HepG2 (cell line): ENCODE results near the gene DCAKD. TPM values are rescaled to one million over a fixed set of nuclear protein-coding genes. Genes with fewer than 3 reads are reported as not detected.

ENCODE experiments used
- ATF1 ChIP-seq: IDR thresholded peaks from 2 replicates; pipeline ENCODE4 v1.6.1; 2016; ENCODE audit warnings: mild to moderate bottlenecking, control low read depth
- BHLHE40 ChIP-seq: IDR thresholded peaks from 2 replicates; pipeline ENCODE4 v1.6.1; 2011; ENCODE audit warnings: low read length, improper control_type of control experiment
- DMAP1 ChIP-seq: IDR thresholded peaks from 2 replicates; pipeline ENCODE4 v1.6.1; 2016
- EHMT2 ChIP-seq: fragments of 200-600 bp; sonication (generic); IDR thresholded peaks from 2 replicates; pipeline ENCODE4 v1.7.0; 2017; ENCODE audit warnings: antibody characterized with exemption, low read depth, low read length, borderline replicate concordance
- ETV6 ChIP-seq: sonication (generic); formaldehyde crosslinking; conservative IDR thresholded peaks from 2 replicates; pipeline ENCODE4 v1.4.0; 2020; ENCODE audit warnings: missing genetic modification reagents
- HOXA3 ChIP-seq: sonication (generic); formaldehyde crosslinking; IDR thresholded peaks from 2 replicates; pipeline ENCODE4 v1.5.0; 2020; ENCODE audit warnings: missing genetic modification reagents
- ISL2 ChIP-seq: sonication (generic); formaldehyde crosslinking; IDR thresholded peaks from 2 replicates; pipeline ENCODE4 v1.5.0; 2020; ENCODE audit warnings: missing genetic modification reagents
- KLF11 ChIP-seq: IDR thresholded peaks from 2 replicates; pipeline ENCODE4 v1.6.1; 2016; ENCODE audit warnings: missing compliant biosample characterization
- KLF9 ChIP-seq: IDR thresholded peaks from 2 replicates; pipeline ENCODE4 v1.6.1; 2016; ENCODE audit warnings: low read depth
- PHF8 ChIP-seq: sonication (generic); formaldehyde crosslinking; IDR thresholded peaks from 2 replicates; pipeline ENCODE4 v1.5.0; 2020; ENCODE audit warnings: missing genetic modification reagents
- RXRA ChIP-seq: sonication (generic); formaldehyde crosslinking; IDR thresholded peaks from 2 replicates; pipeline ENCODE4 v1.5.1; 2020; ENCODE audit warnings: missing genetic modification reagents
- SALL2 ChIP-seq: sonication (generic); formaldehyde crosslinking; IDR thresholded peaks from 2 replicates; pipeline ENCODE4 v1.8.1; 2023; ENCODE audit warnings: mild to moderate bottlenecking, missing genetic modification reagents, inconsistent platforms
- SMARCC2 ChIP-seq: fragments of 450-650 bp; IDR thresholded peaks from 2 replicates; pipeline ENCODE4 v1.6.1; 2017; ENCODE audit warnings: antibody characterized with exemption, mild to moderate bottlenecking
- SMYD3 ChIP-seq: sonication (generic); formaldehyde crosslinking; IDR thresholded peaks from 2 replicates; pipeline ENCODE4 v1.8.1; 2023; ENCODE audit warnings: mild to moderate bottlenecking, missing genetic modification reagents
- TCF7L2 ChIP-seq: IDR thresholded peaks from 2 replicates; pipeline ENCODE4 v1.6.1; 2011; ENCODE audit warnings: mild to moderate bottlenecking, low read depth, low read length, moderate library complexity
- TP53 ChIP-seq: sonication (generic); formaldehyde crosslinking; conservative IDR thresholded peaks from 2 replicates; pipeline ENCODE4 v1.4.0; 2020; ENCODE audit warnings: missing genetic modification reagents
- ZEB1 ChIP-seq: IDR thresholded peaks from 2 replicates; pipeline ENCODE4 v1.6.1; 2012; ENCODE audit warnings: mild to moderate bottlenecking, low read depth, inconsistent platforms; ENCODE audit not compliant: insufficient replicate concordance
- ZNF543 ChIP-seq: sonication (generic); formaldehyde crosslinking; IDR thresholded peaks from 2 replicates; pipeline ENCODE4 v1.4.0; 2020; ENCODE audit warnings: mild to moderate bottlenecking, missing genetic modification reagents
- ZNF570 ChIP-seq: sonication (generic); formaldehyde crosslinking; IDR thresholded peaks from 2 replicates; pipeline ENCODE4 v1.4.0; 2020; ENCODE audit warnings: mild to moderate bottlenecking, missing genetic modification reagents, borderline replicate concordance
- ZNF672 ChIP-seq: sonication (generic); formaldehyde crosslinking; IDR thresholded peaks from 2 replicates; pipeline ENCODE4 v1.8.1; 2022; ENCODE audit warnings: missing genetic modification reagents
- ZNF792 ChIP-seq: IDR thresholded peaks from 2 replicates; pipeline ENCODE4 v1.6.1; 2016
- polyA plus RNA-seq, 8 experiments: library from polyadenylated mRNA; depleted of rRNA in 3 of 8; stranded (reverse) in 7 of 8; unstranded in 1 of 8; fragments of >200 nt; fragmentation: Illumina TruSeq in 4 of 8; extraction: Trizol in 4 of 8; gene quantifications; 2 replicates each; pipeline versions ENCODE4 v1.2.1 to v1.2.3, GENCODE V29; 2011 to 2016; ENCODE audit warnings: low read depth in 4 of 8, missing spikeins in 1 of 8, mixed read lengths in 1 of 8; ENCODE audit not compliant: insufficient read depth in 1 of 8
- total RNA-seq, 5 experiments: library from RNA; depleted of rRNA; stranded (reverse); fragments of >200 nt; fragmentation: Illumina TruSeq; extraction: Trizol; gene quantifications; 2 replicates each; pipeline ENCODE4 v1.2.3, GENCODE V29; 2016; ENCODE audit warnings: low read depth in 1 of 5
- TF ChIP-seq, protein P1 (sequence below): sonication (generic); formaldehyde crosslinking; IDR thresholded peaks from 2 replicates; pipeline ENCODE4 v1.8.1; 2023; ENCODE audit warnings: missing genetic modification reagents, inconsistent platforms, borderline replicate concordance
- TF ChIP-seq, protein P2 (sequence below): sonication (generic); formaldehyde crosslinking; IDR thresholded peaks from 2 replicates; pipeline ENCODE4 v1.5.1; 2020; ENCODE audit warnings: mild to moderate bottlenecking, moderate library complexity, missing genetic modification reagents
- TF ChIP-seq, protein P3 (sequence below), 2 experiments: sonication (generic) in 1 of 2; formaldehyde crosslinking in 1 of 2; IDR thresholded peaks; 2 replicates each; pipeline versions ENCODE4 v1.4.0 to v1.6.1; 2018 to 2020; ENCODE audit warnings: missing genetic modification reagents in 2 of 2, borderline replicate concordance in 1 of 2, low read depth in 1 of 2, mild to moderate bottlenecking in 1 of 2, missing biosample characterization in 1 of 2
- TF ChIP-seq, protein P4 (sequence below): sonication (generic); formaldehyde crosslinking; IDR thresholded peaks from 2 replicates; pipeline ENCODE4 v1.9.0; 2022; ENCODE audit warnings: missing genetic modification reagents, mild to moderate bottlenecking, borderline replicate concordance

Gene DCAKD
- total and polyA plus RNA-seq, 2 of the 13 experiments (the other 11 are each of a cell fraction or from before 2014, with no cell fraction given): 25.9 to 29.2 TPM

DNA sequence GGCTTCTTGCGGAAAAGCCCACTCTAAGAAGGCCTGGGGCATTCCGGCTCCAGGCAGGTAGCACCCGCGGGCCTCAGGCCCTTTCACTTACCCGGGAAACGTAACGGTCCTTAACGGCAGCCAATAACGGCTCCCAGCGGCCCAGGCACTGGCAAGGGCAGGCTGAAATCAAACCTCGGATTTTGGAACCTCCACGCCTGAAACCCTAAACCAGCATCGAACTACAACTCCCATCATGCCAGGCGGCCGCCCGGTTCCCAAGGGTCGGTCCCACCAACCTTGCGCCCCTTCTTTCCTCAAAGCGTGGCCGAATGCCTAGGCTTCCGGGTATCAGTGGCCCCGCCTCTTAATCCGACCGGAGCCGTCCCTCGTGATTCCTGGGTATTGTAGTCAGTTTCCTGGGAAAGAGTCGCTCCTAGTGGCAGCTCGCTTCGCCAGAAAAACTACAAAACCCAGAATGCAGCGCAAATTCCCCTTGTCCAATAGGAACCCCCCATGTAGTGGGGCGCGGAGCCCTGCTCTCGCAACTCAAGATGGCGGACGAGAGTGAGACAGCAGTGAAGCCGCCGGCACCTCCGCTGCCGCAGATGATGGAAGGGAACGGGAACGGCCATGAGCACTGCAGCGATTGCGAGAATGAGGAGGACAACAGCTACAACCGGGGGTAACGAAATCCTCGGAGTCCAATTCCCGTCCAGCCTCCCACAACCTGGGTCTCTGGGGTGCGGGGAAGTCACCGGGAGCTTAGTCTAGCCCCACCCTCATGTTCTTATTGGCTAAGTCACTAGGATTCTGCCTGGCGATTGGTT lies 9.6 kb upstream of the DCAKD start, which contains the start of gene NMT1 (continued):
- TF ChIP-seq, protein P1, sequence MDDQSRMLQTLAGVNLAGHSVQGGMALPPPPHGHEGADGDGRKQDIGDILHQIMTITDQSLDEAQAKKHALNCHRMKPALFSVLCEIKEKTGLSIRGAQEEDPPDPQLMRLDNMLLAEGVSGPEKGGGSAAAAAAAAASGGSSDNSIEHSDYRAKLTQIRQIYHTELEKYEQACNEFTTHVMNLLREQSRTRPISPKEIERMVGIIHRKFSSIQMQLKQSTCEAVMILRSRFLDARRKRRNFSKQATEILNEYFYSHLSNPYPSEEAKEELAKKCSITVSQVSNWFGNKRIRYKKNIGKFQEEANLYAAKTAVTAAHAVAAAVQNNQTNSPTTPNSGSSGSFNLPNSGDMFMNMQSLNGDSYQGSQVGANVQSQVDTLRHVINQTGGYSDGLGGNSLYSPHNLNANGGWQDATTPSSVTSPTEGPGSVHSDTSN (CRISPR knock-in tag): peak; percentile 78; the same call in 1 of the 2 replicates
- no peak for TF ChIP-seq SMYD3
- TF ChIP-seq, protein P2, sequence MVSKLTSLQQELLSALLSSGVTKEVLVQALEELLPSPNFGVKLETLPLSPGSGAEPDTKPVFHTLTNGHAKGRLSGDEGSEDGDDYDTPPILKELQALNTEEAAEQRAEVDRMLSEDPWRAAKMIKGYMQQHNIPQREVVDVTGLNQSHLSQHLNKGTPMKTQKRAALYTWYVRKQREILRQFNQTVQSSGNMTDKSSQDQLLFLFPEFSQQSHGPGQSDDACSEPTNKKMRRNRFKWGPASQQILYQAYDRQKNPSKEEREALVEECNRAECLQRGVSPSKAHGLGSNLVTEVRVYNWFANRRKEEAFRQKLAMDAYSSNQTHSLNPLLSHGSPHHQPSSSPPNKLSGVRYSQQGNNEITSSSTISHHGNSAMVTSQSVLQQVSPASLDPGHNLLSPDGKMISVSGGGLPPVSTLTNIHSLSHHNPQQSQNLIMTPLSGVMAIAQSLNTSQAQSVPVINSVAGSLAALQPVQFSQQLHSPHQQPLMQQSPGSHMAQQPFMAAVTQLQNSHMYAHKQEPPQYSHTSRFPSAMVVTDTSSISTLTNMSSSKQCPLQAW (CRISPR knock-in tag): peak; percentile 88
- peak; percentile 11 for TF ChIP-seq BHLHE40
- TF ChIP-seq, protein P3, sequence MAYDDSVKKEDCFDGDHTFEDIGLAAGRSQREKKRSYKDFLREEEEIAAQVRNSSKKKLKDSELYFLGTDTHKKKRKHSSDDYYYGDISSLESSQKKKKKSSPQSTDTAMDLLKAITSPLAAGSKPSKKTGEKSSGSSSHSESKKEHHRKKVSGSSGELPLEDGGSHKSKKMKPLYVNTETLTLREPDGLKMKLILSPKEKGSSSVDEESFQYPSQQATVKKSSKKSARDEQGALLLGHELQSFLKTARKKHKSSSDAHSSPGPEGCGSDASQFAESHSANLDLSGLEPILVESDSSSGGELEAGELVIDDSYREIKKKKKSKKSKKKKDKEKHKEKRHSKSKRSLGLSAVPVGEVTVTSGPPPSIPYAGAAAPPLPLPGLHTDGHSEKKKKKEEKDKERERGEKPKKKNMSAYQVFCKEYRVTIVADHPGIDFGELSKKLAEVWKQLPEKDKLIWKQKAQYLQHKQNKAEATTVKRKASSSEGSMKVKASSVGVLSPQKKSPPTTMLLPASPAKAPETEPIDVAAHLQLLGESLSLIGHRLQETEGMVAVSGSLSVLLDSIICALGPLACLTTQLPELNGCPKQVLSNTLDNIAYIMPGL (CRISPR knock-in tag; IDR thresholded peaks at IDR 0.05; ENCODE audit: borderline replicate concordance in 1 of 2, low read depth in 1 of 2): peak; percentile 89 to 90
- peak; percentile 79; the same call in 1 of the 2 replicates for TF ChIP-seq SALL2 (CRISPR knock-in tag)
- peak; percentile 79; the same call in 1 of the 2 replicates for TF ChIP-seq KLF9 (CRISPR knock-in tag)
- TF ChIP-seq, protein P4, sequence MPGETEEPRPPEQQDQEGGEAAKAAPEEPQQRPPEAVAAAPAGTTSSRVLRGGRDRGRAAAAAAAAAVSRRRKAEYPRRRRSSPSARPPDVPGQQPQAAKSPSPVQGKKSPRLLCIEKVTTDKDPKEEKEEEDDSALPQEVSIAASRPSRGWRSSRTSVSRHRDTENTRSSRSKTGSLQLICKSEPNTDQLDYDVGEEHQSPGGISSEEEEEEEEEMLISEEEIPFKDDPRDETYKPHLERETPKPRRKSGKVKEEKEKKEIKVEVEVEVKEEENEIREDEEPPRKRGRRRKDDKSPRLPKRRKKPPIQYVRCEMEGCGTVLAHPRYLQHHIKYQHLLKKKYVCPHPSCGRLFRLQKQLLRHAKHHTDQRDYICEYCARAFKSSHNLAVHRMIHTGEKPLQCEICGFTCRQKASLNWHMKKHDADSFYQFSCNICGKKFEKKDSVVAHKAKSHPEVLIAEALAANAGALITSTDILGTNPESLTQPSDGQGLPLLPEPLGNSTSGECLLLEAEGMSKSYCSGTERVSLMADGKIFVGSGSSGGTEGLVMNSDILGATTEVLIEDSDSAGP (CRISPR knock-in tag): peak; percentile 88; the same call in 1 of the 2 replicates
- 0 out of 2 replicates have a peak, but pooled peaks have one; percentile 34 for TF ChIP-seq ZNF570 (CRISPR knock-in tag)
- TF ChIP-seq ETV6: no peak; the same call in 1 of the 2 replicates
- TF ChIP-seq KLF11: peak; percentile 88; the same call in 1 of the 2 replicates
- TF ChIP-seq ZNF543 (CRISPR knock-in tag): peak; percentile 87; the same call in 1 of the 2 replicates
- TF ChIP-seq TP53 (CRISPR knock-in tag): peak; percentile 89
- TF ChIP-seq PHF8 (CRISPR knock-in tag): peak; percentile 97
- peak; percentile 78 for TF ChIP-seq ZEB1
- no peak for TF ChIP-seq ZNF672 (CRISPR knock-in tag)
- peak; percentile 53 for TF ChIP-seq ZNF792 (CRISPR knock-in tag)
- peak; percentile 94 for TF ChIP-seq HOXA3 (CRISPR knock-in tag)
- no peak for TF ChIP-seq SMARCC2
- TF ChIP-seq ISL2 (CRISPR knock-in tag): peak; percentile 60
- no peak for TF ChIP-seq TCF7L2
- TF ChIP-seq DMAP1 (CRISPR knock-in tag): peak; percentile 92
- TF ChIP-seq RXRA (CRISPR knock-in tag): peak; percentile 66
- no peak for TF ChIP-seq EHMT2
- peak; percentile 94 for TF ChIP-seq ATF1 (CRISPR knock-in tag)
